Activated effector memory CD4-positive, alpha-beta T cell treated with Interleukin-2 at 50 U/mL for 16 hours (primary cell): ENCODE data around the gene WDR93.

ENCODE experiments used
- DNase-seq: peaks from one replicate; pipeline ENCODE4 v3.0.0-alpha.2; 2020

The WDR93 gene

DNA sequence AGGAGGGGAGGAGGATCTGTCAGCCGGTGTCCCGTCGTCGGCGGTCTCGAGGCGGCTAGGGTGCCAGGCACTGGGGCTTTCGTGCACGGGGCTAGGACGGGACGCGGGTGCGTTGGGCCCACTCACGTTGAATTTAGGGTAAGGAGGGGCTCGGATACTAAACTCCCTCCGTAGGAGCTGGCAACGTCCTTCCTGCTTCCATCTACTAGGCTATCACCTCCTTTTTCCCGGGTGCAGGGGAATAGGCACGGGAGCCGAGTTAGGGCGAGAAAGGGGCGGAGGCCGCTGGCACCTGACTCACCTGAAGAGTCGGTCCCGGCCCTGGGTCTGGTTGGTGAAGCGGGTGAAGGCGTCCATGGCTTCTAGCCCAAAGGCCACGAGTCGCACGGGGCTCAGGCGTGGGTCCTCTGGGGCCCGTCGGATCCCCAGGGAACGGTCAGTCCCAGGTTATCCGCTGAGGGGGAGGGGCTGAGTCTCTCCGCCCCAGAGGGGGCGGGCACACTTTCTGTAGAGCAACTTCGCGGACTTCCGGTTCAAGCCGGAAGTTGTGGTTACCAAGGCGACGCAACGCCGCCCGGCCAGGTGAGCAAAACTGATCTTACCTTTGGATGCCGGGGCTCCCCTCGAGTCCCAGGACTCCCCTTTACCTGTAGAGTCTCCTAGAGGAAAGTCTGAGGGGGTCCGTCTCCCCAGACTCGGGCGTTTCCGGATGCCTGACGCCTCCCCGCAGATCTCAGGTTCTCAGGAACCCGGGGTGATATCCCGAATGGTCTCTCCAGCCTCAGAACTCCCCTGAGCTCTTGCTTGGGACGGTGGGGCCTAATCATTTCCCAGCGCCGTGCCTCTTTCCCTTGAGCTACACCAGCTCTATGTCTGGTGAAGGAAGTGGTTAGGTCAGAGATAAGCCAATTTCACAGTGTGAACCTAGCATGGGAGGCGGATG, at the start of gene WDR93, which contains the start of gene PEX11A:
Gene WDR93 (plus strand): TSS at position 536 of the 943 bp plus-strand sequence. CDS start 10,936 bp downstream, outside the sequence.
Gene PEX11A (minus strand): TSS at position 479 of the 943 bp plus-strand sequence. CDS start 122 bp downstream, at position 357.
- DNase-seq, result peak; percentile 65

- no peak for DNase-seq
Observed at GRCh38 chr15:89641053-89641452, 49.6 kb upstream of the WDR93 start.

- no peak for DNase-seq
Observed at GRCh38 chr15:89642106-89642505, 48.5 kb upstream of the WDR93 start.

GRCh38 chr15:89645680-89646079, 44.9 kb upstream of the WDR93 start:
- no peak for DNase-seq

DNA sequence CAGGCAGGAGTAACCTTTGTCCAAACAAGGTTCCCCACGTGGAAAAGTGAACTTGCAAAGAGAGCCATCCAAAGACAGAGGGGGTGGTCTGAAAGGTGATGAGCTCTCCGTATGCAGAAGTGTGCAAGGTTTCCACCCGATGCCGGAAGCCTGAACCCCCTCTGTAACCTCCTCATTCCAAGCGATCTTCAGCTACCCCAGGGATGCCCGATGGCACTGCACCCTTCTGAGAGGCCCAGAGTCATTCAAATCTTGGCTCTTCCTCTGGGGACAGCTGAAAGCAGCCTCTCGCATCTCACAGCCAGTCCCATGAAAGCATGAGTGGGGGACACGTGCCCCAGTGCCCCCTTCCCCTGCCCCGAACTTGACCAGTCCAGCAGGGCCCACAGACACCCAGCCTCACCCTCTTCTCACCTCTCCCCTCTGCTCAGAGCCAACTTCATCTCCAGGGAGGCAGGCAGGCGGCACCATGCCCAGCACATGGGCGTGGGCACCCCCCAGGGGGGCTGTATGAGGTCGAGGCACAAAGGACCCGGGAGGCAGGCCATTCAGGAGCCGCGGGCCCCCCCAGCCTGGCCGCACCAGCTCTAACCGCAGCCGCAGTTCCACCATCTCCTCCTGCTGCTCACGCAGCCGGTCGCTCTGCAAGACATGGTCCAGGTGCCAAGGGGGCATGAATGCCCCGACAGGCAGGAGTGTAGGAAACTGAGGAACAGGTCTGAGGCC, 44.0 kb upstream of the WDR93 start:
- DNase-seq, result no peak

- DNase-seq, result peak; percentile 29
Observed at GRCh38 chr15:89647191-89647851, 43.3 kb upstream of the WDR93 start.

DNA sequence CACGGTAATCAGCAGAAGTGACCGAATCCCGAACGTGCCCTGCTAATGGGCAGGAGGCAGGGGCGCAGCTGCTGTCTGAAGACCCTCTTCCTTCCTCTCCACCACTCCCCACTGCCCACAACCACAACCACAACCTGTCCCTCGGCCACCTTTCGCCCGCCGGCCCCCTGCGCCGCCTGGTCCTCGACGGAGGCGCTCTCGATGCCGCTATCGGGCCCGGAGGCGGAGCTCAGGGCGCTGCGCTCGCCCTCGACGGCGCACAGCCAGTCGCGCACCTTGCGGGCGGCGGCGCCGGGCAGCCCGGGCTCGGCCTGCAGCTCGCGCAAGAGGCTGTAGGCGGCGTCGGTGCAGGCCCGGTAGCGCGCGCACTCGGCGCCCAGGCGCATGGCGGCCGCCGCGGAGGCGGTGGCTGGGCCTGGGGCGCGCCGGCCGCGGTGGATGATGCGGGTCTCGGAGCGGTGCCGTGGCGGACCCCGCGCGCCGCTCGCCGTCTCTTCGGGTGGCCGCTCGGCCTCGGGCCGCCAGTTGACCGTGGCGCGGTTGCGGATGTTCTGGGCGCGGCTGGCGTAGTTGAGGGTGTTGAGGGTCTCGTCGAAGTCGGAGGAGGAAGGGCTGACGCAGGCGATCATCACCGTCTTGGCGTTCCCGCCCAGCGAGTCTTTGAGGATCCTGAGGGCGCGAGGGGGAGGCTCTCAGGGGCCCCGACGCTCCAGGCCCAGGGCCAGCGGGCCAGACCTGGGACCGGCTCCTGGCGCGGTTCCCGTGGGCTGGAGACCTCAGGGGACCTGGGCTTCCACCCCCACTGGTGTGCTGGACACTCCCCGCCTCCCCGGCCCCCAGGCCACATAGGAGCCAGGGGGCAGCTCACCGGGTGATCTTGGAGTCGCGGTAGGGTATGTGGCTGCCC, 42.3 kb upstream of the WDR93 start:
- no peak for DNase-seq

GRCh38 chr15:89649013-89649625, 41.5 kb upstream of the WDR93 start:
- DNase-seq, result no peak

DNA sequence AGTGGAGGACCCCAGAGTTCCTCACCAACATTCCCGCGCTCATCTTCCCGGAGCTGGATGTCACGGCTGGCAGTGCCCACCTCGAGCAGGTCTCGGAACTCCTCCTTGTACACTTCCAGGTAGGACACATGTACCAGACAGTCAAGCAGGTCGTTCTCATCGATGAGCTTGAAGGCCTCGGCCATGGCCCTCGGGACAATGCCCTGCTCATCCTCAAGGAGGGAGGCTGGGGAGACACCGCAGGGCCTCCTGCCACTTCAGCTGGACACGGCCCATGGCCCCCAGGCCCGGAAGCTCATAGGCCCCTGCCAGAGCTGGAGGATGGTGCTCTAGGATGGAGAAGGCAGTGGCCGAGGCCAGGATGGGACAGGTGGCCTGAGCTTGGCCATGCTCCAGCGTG, 40.9 kb upstream of the WDR93 start:
- DNase-seq, result no peak

DNA sequence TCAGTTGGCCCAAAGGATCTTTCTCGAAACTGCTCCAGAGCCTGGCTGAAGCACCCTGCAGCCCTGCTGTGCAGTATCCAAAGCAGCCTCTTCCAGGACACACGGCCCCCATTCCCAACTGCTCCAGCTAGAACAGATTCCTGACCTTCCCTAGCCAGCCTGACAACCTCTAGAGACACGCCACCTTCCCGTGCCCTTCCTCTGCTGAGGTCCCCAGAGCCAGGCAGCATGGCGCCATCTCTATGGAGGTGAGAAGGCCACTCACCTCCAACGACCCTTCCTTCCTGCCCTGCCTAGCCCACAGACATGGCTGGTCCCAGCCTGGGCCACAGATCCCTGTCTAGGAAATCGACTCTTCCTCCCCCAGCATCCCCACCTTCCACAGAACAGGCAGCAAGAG, 38.5 kb upstream of the WDR93 start:
- DNase-seq, result no peak

- DNase-seq, result no peak
Observed at GRCh38 chr15:89652666-89653065, 37.9 kb upstream of the WDR93 start.

GRCh38 chr15:89653578-89653977, 37.0 kb upstream of the WDR93 start:
- DNase-seq, result no peak

- no peak for DNase-seq
Observed at GRCh38 chr15:89654301-89654761, 36.3 kb upstream of the WDR93 start.

DNA sequence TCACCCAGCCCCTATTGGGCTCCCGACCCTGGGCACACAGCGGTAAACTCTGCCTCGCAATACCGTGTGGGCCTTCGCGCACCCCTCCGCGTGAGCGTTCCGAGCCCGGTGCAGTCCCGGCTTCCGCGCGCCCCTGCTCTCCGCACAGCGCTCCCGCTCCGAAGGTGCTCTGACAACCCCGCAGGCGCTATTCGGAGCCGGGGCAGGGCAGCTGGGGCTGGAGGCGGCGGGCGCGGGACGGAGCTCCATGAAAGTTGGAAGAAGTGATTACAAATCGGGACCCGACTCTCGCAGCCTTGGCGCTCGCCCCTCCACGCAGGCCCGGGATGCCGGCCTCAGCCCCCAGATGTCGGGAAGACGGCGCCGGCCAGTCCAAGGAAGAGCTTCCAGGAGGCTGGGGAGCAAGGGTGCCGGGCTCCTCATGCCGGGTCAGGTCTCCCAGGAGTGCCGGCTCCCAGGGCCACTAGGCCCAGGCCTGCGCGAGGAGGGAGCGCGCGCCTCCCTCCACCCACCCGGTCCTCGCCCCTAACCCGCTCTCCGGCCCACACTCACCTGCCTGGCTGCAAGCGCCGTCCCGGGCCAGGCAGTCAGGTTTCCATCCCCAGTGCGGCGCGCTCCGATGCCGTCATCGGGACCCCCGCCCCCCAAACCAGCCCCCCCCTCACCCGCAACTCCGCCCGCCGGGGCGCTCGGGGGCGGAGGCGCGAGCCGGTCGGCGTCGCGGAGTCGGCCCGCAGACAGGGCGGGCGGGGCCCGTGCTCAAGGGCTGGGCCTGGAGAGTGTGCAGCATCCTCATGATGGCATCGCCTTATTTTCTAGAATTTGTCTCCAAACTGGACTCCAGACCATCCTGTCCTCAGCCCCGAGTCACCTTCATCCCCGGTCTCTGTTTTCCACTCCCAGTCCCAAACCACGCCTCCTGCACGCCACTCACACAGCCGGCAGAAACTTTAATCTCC, 35.5 kb upstream of the WDR93 start, which contains the start of gene KIF7:
Gene KIF7 (minus strand): TSS at position 621 of the 959 bp plus-strand sequence. CDS start 2,537 bp downstream, outside the sequence.
- no peak for DNase-seq

GRCh38 chr15:89656116-89656815, 34.3 kb upstream of the WDR93 start:
- DNase-seq, result no peak

GRCh38 chr15:89657686-89658200, 32.9 kb upstream of the WDR93 start:
- no peak for DNase-seq

- no peak for DNase-seq
Observed at GRCh38 chr15:89659295-89659694, 31.3 kb upstream of the WDR93 start.

DNA sequence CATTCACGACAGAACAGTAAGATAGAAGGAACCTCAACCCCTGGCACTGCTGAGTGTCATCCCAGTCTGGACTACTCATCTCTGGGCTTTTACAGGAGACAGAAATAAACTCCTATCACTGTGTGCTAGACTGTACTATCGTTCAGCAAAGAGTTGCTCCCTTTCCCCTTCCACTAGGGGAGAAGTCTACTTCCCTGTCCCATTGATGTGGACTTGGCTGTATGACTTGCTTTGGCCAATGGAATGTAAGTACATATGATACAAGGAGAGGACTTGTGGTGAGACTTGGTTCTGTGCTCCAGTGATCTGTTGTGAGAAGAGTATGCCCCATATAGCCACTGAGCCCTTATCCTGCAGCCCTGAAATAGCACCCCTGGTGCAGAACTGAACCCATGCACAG, 30.1 kb upstream of the WDR93 start:
- DNase-seq, result no peak
